Measurements from ENCODE around the gene SUPT16H. TPM values are rescaled to one million over a fixed set of nuclear protein-coding genes. Genes with fewer than 3 reads are reported as not detected.
"Not testable (repeated sequence)": the region's sequence is repeated elsewhere in the genome, so short reads cannot be mapped to it uniquely, and the experiment has no call there.

SUPT16H gene
- total RNA-seq (2014; rRNA removed; shearing (Covaris generic)) = 68.8 and 69.0 TPM in 2 replicates

DNA sequence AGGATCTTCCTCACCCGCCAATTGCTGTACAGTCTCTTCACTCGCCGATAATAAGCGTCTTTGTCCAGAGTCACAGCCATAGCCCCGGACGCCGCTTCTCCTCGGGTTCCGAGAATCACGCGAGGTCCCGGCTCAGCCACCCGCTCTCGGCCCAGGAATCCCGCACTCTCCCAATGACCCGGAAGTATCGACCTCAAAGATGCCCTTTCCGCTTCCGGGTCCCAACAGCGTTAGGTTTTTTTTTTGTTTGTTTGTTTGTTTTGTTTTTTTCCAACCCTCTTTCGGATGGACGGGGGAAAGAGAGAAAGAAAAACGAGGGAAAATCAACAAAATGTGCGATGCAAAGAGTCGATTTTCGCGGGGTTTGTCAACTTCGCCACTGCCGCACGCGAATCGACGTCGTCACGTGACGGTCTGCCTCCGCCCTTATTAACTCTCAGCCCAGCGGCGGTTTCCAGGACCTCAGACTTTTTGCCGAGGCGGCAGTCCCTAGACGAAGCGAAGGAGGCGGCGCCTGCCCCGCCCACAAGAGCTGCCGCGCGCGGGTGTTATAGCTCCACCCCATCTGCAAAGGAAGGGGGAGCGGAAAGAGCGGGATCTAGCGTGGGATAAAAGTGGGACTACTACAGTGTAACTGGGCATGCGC, at the start of gene SUPT16H:
Gene SUPT16H, minus strand, starts transcription at position 172 of the 646 bp plus-strand sequence. Its CDS starts 92 bp downstream, at position 80.
- DNase-seq (ENCODE audit: low read depth) = peak; percentile 95

- DNase-seq (ENCODE audit: low read depth) = no peak
These were observed 47.3 kb upstream of the SUPT16H start for GRCh38 chr14:21431126-21431525.

- peak; percentile 4 for DNase-seq (ENCODE audit: low read depth)
These were observed 45.1 kb upstream of the SUPT16H start for GRCh38 chr14:21428930-21429329.

- no peak for DNase-seq (ENCODE audit: low read depth)
These were observed 42.9 kb upstream of the SUPT16H start for GRCh38 chr14:21426692-21427091.

- no peak for DNase-seq (ENCODE audit: low read depth)
These were observed 35.7 kb upstream of the SUPT16H start for GRCh38 chr14:21419528-21419927.

DNA sequence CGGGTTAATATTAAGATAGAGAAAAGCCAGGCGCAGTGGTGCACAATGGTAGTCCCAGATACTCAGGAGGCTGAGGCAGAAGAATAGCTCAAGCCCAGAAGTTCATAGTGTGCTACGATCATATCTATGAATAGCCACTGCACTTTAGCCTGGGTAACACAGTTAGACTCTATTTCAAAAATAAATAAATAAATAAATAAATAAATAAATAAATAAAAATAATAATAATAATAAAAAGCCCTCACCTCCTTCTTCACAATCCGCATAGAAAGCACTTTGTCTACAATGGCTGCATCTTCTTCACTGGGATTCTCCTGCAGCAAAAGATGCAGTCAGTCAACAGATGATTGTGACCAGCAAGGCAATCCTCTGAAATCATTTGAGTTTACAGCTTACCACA, 31.5 kb upstream of the SUPT16H start:
- DNase-seq (ENCODE audit: low read depth) = no peak

- DNase-seq (ENCODE audit: low read depth) = no peak
These were observed 30.4 kb upstream of the SUPT16H start for GRCh38 chr14:21414137-21414631.

DNA sequence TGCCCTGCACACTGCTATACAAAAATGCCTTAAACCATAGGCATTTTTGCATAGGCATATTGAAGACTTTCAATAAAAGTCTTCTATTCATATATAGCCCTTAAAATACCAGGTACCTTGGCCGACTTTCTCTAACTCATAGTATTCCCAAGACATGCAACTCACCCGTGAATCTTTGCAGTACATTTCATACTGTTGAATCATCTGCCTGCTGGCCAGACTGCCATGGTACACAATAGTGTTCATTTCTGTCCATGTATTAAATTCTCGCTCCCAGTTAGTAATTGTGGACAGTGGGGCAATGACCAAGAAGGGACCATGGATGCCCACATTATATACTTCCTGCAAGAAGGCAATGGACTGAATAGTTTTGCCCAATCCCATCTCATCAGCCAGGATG, 24.3 kb upstream of the SUPT16H start:
- peak; percentile 53 for DNase-seq (ENCODE audit: low read depth)

DNA sequence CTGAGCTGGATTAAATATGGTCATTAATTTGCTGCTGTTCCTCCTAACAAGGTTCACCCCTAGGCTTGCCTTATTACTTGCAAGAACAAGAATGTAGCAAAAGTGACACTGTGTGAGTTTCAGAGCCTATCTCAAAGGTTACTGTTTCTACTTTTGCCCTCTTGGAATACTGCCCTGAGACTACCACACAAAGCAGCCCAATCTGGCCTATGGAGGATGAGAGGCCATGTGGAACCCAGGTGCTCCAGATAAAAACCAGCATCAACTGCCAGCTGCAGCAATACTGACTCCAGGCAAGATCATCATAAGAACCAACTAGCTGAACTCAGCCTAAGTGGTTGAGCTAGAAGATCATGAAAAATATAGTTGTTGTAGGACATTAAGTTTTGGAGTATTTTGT, 22.4 kb upstream of the SUPT16H start:
- no peak for DNase-seq (ENCODE audit: low read depth)

GRCh38 chr14:21405097-21405496, 21.3 kb upstream of the SUPT16H start:
- no peak for DNase-seq (ENCODE audit: low read depth)

DNA sequence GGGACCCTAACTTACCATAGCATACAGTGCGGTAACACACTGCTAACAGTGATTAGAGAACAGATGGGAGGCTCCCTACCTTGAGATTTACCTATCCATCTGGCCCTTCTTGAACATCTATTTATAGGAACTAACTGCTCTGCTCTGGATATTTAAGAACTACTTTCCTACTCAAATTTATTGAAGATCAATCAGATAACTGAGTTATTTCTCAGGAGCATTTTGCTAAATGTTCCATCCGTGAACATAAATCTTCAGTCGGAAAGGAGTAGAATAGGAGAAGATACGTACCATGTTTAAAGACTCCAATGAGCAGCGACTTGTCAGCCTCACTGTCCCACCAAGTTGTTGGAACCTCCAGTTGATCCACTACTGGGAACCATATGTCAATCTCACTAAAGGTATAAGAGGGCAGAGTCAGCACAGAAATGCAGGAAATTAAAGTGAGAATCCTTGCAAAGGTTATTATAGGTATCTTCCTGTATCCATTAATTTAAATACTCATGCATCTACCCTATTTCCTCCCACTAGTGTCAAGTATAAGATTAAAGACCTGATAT, 15.6 kb upstream of the SUPT16H start:
- DNase-seq (ENCODE audit: low read depth) = no peak

- DNase-seq (ENCODE audit: low read depth) = no peak
These were observed 15.1 kb upstream of the SUPT16H start for GRCh38 chr14:21398901-21399300.

DNA sequence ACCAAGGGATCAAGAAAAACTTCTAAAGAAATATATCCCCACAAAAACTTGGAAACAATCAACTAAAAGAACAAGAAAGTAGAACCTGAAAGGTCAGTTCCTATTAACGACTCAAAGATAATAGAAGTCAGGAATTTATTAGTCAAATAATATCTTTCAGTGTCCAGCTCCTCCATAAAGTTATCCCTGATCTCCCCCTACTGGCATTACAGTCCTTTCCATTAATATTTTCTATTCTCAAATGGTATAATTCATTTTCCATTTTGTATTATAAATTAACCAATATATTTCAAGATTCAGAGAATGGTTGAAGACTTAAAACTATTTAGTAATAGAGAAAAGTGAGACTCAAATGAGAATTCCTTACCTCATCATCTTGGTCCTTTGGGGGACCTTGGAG, 11.6 kb upstream of the SUPT16H start:
- no peak for DNase-seq (ENCODE audit: low read depth)

- DNase-seq (ENCODE audit: low read depth) = peak; percentile 8
These were observed 1.5 kb upstream of the SUPT16H start for GRCh38 chr14:21385188-21385904.

DNA sequence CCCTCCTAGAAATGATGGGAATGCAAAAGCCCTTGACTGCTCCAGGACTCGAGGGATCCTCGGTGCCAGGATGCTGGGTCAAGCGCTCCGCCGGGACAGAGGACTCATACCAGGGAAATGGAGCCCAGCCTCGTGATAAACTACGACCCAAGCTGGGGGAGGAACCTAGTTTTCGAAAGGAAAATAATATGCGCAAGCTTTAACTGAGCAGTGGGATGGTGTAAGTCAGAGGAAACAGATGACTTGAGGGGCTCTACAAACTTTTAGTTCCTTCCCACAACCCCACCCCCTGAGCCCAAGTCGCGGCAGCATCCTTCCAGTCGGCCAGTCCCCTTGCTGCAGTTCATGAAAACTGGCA, 654 bp upstream of the SUPT16H start:
- no peak for DNase-seq (ENCODE audit: low read depth)

GRCh38 chr14:21382886-21383847, 652 bp downstream of the SUPT16H start:
- peak; percentile 68 for DNase-seq (ENCODE audit: low read depth)

DNA sequence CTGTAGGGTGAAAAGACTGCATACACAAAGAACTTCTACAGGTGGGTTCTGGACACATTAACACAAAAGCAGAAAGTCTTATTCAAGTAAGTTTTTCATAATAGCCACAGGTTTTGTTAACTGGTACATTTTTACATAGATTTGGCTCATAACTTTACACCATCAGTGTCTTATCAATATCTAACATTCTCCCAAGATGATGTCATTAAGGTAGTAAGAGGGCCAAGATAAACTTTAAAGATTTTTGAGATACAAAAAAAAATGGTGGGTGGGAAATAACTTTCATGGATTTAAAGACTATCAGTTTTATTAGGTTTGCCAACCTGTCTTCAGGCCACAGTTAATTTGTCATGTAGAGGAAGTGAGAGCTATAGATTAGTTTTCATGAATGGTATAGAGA, 1.7 kb downstream of the SUPT16H start:
- no peak for DNase-seq (ENCODE audit: low read depth)

DNA sequence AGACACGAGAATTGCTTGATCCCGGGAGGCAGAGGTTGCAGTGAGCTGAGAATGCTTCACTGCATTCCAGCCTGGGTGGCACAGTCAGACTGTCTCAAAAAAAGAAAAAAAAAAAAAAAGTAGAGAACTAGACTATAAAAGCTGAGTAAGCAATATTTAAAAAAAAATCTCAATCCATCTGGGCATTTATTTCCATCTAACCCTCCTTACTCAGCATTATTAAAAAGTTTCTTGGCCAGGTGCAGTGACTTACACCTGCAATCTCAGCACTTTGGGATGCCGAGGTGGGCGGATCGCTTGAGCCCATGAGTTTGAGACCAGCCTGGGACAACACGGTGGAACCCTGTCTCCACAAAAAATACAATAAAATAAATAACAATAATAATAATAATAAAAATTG, 4.5 kb downstream of the SUPT16H start:
- no peak for DNase-seq (ENCODE audit: low read depth)

- DNase-seq (ENCODE audit: low read depth) = no peak
These were observed 9.8 kb downstream of the SUPT16H start for GRCh38 chr14:21373980-21374379.

GRCh38 chr14:21372814-21373213, 11.0 kb downstream of the SUPT16H start:
- DNase-seq (ENCODE audit: low read depth) = not testable (repeated sequence)

- DNase-seq (ENCODE audit: low read depth) = no peak
These were observed 13.7 kb downstream of the SUPT16H start for GRCh38 chr14:21369949-21370679.
